ENCODE results near the gene SNRNP25.
A peak's percentile ranks its signal among the peaks of the same experiment; 100 is the strongest.

The SNRNP25 gene

GRCh38 chr16:75580-76501 is 22.2 kb downstream of the SNRNP25 start (continued):
- TF ChIP-seq PRDM10 (tag by site-specific recombination; IDR thresholded peaks at IDR 0.05) (0 out of 2 replicates have a peak, but pooled peaks have one; percentile 10), ZNF548 (tag by site-specific recombination; IDR thresholded peaks at IDR 0.05) (no peak), BCL11B (tag by site-specific recombination; IDR thresholded peaks at IDR 0.05; ENCODE audit: low read depth) (peak; percentile 28; the same call in 1 of the 2 replicates), ZBTB44 (tag by site-specific recombination; IDR thresholded peaks at IDR 0.05) (no peak), ZNF311 (tag by site-specific recombination; IDR thresholded peaks at IDR 0.05; ENCODE audit: borderline replicate concordance) (no peak), ZNF585B (tag by site-specific recombination; IDR thresholded peaks at IDR 0.05) (no peak), ZNF768 (tag by site-specific recombination; IDR thresholded peaks at IDR 0.05) (no peak)

- peaks cover 15% of the 10 kb centered on the region for H3K4me1 ChIP-seq (ENCODE audit: control insufficient read depth, insufficient read depth, low read length)
- H3K27ac ChIP-seq (ENCODE audit: extremely low read depth, low read depth, low read length), result no peak overlapping the region; the same call in 1 of the 2 replicates
- CTCF ChIA-PET, result interaction anchor here (1.2 to 1.3 kb wide), 2 partner anchors 11 to 20 kb away, joined by 6 read pairs; no protein-coding TSS in a partner anchor
- peaks cover 0 to 16% of the 10 kb centered on the region in 2 experiments; a peak in 1 of 3 replicates for H3K36me3 ChIP-seq (ENCODE audit: control insufficient read depth in 2 of 2, insufficient read depth in 1 of 2, low read length in 2 of 2)
- H3K9me3 ChIP-seq (ENCODE audit: control insufficient read depth, insufficient read depth, low read depth, low read length), result no peaks in the 10 kb centered on the region
- POLR2A ChIA-PET, result interaction anchor here (1.3 to 1.4 kb wide), 2 partner anchors 10 to 13 kb away, joined by 3 read pairs; no protein-coding TSS in a partner anchor
- no peak overlapping the region for H3K4me3 ChIP-seq (ENCODE audit: low read depth, low read length)
- no peak for TF ChIP-seq ZNF664 (tag by site-specific recombination; IDR thresholded peaks at IDR 0.05)
- TF ChIP-seq ZEB2 (tag by site-specific recombination; IDR thresholded peaks at IDR 0.05), result peak; percentile 42; the same call in 1 of the 2 replicates
- TF ChIP-seq ZNF214 (tag by site-specific recombination; IDR thresholded peaks at IDR 0.05; ENCODE audit: borderline replicate concordance), result no peak
- TF ChIP-seq ZNF48 (tag by site-specific recombination; IDR thresholded peaks at IDR 0.05), result no peak
- TF ChIP-seq ZNF394 (tag by site-specific recombination; IDR thresholded peaks at IDR 0.05; ENCODE audit: borderline replicate concordance), result peak; percentile 30; the same call in 1 of the 2 replicates
- no peak for TF ChIP-seq ZNF76 (tag by site-specific recombination; IDR thresholded peaks at IDR 0.05; ENCODE audit: borderline replicate concordance, low read depth)
- TF ChIP-seq KLF17 (tag by site-specific recombination; IDR thresholded peaks at IDR 0.05), result peak; percentile 74
- no peak for TF ChIP-seq ZBTB49 (tag by site-specific recombination; IDR thresholded peaks at IDR 0.05; ENCODE audit: low read depth)
- TF ChIP-seq ZNF223 (tag by site-specific recombination; IDR thresholded peaks at IDR 0.05), result no peak
- no peak for TF ChIP-seq ZNF37A (tag by site-specific recombination; IDR thresholded peaks at IDR 0.05)
- no peak for TF ChIP-seq ZNF280D (tag by site-specific recombination; IDR thresholded peaks at IDR 0.05)
- no peak for TF ChIP-seq ZNF660 (tag by site-specific recombination; IDR thresholded peaks at IDR 0.05)
- no peak for TF ChIP-seq ZBTB1 (tag by site-specific recombination; IDR thresholded peaks at IDR 0.05)
Observed at GRCh38 chr16:76535-77272, 23.1 kb downstream of the SNRNP25 start.
